Measurements from ENCODE around the gene BEST1.

- TF ChIP-seq POLR2A (IDR thresholded peaks at IDR 0.05) = peak; percentile 100
- TF ChIP-seq EP300 (IDR thresholded peaks at IDR 0.05; ENCODE audit: low read depth) = no peak
- no peak for TF ChIP-seq CTCF (IDR thresholded peaks at IDR 0.05)
Observed at GRCh38 chr11:61967116-61967923, 17.2 kb downstream of the BEST1 start, which contains the start of gene FTH1.
